HEK293 (cell line): ENCODE measurements around the gene ANO2.

Experiments used
- CTCF ChIA-PET: fragments of 350-600 bp; formaldehyde crosslinking; extraction: SDS; loops from one replicate; lab custom pipeline; 2021; ENCODE audit warnings: antibody characterized with exemption; lab: Yijun Ruan, JAX
- POLR2A ChIA-PET: fragments of 300-600 bp; formaldehyde crosslinking; extraction: SDS; loops from one replicate; lab custom pipeline; 2020; ENCODE audit warnings: antibody characterized with exemption, inconsistent platforms; lab: Yijun Ruan, JAX
- H3K27ac ChIP-seq: fragments of 200-500 bp; sonication (Bioruptor generic); 2 replicates; pipeline ENCODE4 v1.5.1; 2014; ENCODE audit warnings: low read depth, low read length, control low read depth, inconsistent platforms; ENCODE audit errors: extremely low read depth
- H3K36me3 ChIP-seq, 2 experiments: fragments of 200-500 bp in 1 of 2; sonication (Bioruptor generic) in 1 of 2; 1 replicate in 1 of 2; 2 replicates in 1 of 2; pipeline ENCODE4 v1.5.1; 2014 to 2017; ENCODE audit warnings: inconsistent platforms in 2 of 2, low read length in 2 of 2; ENCODE audit not compliant: control insufficient read depth in 2 of 2, insufficient read depth in 1 of 2
- H3K4me1 ChIP-seq: fragments of 200-500 bp; sonication (Bioruptor generic); 2 replicates; pipeline ENCODE4 v1.5.1; 2014; ENCODE audit warnings: mild to moderate bottlenecking, low read length, inconsistent platforms; ENCODE audit not compliant: control insufficient read depth, insufficient read depth
- H3K4me3 ChIP-seq: 2 replicates; pipeline ENCODE4 v1.5.1; 2011; ENCODE audit warnings: low read depth, mild to moderate bottlenecking, control low read depth, low read length, moderate library complexity
- H3K9me3 ChIP-seq: fragments of 200-500 bp; sonication (Bioruptor generic); 2 replicates; pipeline ENCODE4 v1.5.1; 2014; ENCODE audit warnings: low read depth, low read length, inconsistent platforms; ENCODE audit not compliant: control insufficient read depth, insufficient read depth
- ATF2 ChIP-seq: fragments of 450-650 bp; formaldehyde crosslinking; IDR thresholded peaks from 2 replicates; pipeline ENCODE4 v1.5.1; 2016; ENCODE audit warnings: missing biosample characterization, missing genetic modification characterization, low read depth
- FEZF1 ChIP-seq: fragments of 450-650 bp; formaldehyde crosslinking; IDR thresholded peaks from 2 replicates; pipeline ENCODE4 v1.5.1; 2016; ENCODE audit warnings: missing biosample characterization, missing genetic modification characterization
- GLIS2 ChIP-seq: fragments of 450-650 bp; formaldehyde crosslinking; IDR thresholded peaks from 2 replicates; pipeline ENCODE4 v1.5.1; 2016; ENCODE audit warnings: missing biosample characterization, missing genetic modification characterization
- HOXC10 ChIP-seq: sonication (generic); formaldehyde crosslinking; IDR thresholded peaks from 2 replicates; pipeline ENCODE4 v1.8.1; 2023; ENCODE audit warnings: mild to moderate bottlenecking, missing genetic modification reagents
- KLF1 ChIP-seq: fragments of 450-650 bp; formaldehyde crosslinking; IDR thresholded peaks from 2 replicates; pipeline ENCODE4 v1.5.1; 2016; ENCODE audit warnings: missing biosample characterization, missing genetic modification characterization
- SCRT1 ChIP-seq: fragments of 450-650 bp; formaldehyde crosslinking; IDR thresholded peaks from 2 replicates; pipeline ENCODE4 v1.5.1; 2016; ENCODE audit warnings: missing biosample characterization, missing genetic modification characterization, borderline replicate concordance
- SETDB1 ChIP-seq: IDR thresholded peaks from one replicate; pipeline ENCODE4 v1.6.1; 2017; ENCODE audit warnings: mild to moderate bottlenecking, low read length, moderate library complexity, mixed read lengths; ENCODE audit not compliant: insufficient read length
- SP2 ChIP-seq: fragments of 450-650 bp; formaldehyde crosslinking; IDR thresholded peaks from 2 replicates; pipeline ENCODE4 v1.5.1; 2016; ENCODE audit warnings: missing biosample characterization, missing genetic modification characterization
- ZIC2 ChIP-seq: fragments of 450-650 bp; formaldehyde crosslinking; IDR thresholded peaks from 2 replicates; pipeline ENCODE4 v1.5.1; 2016; ENCODE audit warnings: missing biosample characterization, missing genetic modification characterization
- ZNF112 ChIP-seq: fragments of 450-650 bp; formaldehyde crosslinking; IDR thresholded peaks from 2 replicates; pipeline ENCODE4 v1.5.0; 2017; ENCODE audit warnings: missing biosample characterization, missing genetic modification characterization
- ZNF202 ChIP-seq: fragments of 450-650 bp; formaldehyde crosslinking; IDR thresholded peaks from 2 replicates; pipeline ENCODE4 v1.5.1; 2016; ENCODE audit warnings: missing biosample characterization, missing genetic modification characterization, borderline replicate concordance
- ZNF211 ChIP-seq: fragments of 450-650 bp; formaldehyde crosslinking; IDR thresholded peaks from 2 replicates; pipeline ENCODE4 v1.5.1; 2016; ENCODE audit warnings: low read depth, missing biosample characterization, missing genetic modification characterization
- ZNF341 ChIP-seq: fragments of 450-650 bp; formaldehyde crosslinking; IDR thresholded peaks from 2 replicates; pipeline ENCODE4; 2016; ENCODE audit warnings: low read depth, missing biosample characterization, missing genetic modification characterization
- ZNF391 ChIP-seq: fragments of 450-650 bp; formaldehyde crosslinking; IDR thresholded peaks from 2 replicates; pipeline ENCODE4 v1.5.1; 2016; ENCODE audit warnings: low read depth, missing biosample characterization, missing genetic modification characterization, borderline replicate concordance
- ZNF433 ChIP-seq: fragments of 450-650 bp; formaldehyde crosslinking; IDR thresholded peaks from 2 replicates; pipeline ENCODE4 v1.5.1; 2016; ENCODE audit warnings: missing biosample characterization, missing genetic modification characterization, low read depth
- ZNF473 ChIP-seq: fragments of 450-650 bp; formaldehyde crosslinking; IDR thresholded peaks from 2 replicates; pipeline ENCODE4 v1.5.1; 2017; ENCODE audit warnings: missing biosample characterization, missing genetic modification characterization
- ZNF529 ChIP-seq: fragments of 450-650 bp; formaldehyde crosslinking; IDR thresholded peaks from 2 replicates; pipeline ENCODE4 v1.5.1; 2017; ENCODE audit warnings: missing genetic modification characterization, missing biosample characterization; ENCODE audit not compliant: insufficient replicate concordance
- ZNF555 ChIP-seq: fragments of 450-650 bp; formaldehyde crosslinking; conservative IDR thresholded peaks from 2 replicates; pipeline ENCODE4 v1.5.1; 2017; ENCODE audit warnings: missing biosample characterization, mild to moderate bottlenecking, missing genetic modification characterization, inconsistent platforms
- ZNF560 ChIP-seq: fragments of 450-650 bp; formaldehyde crosslinking; IDR thresholded peaks from 2 replicates; pipeline ENCODE4 v1.5.1; 2017; ENCODE audit warnings: missing biosample characterization, missing genetic modification characterization, borderline replicate concordance
- ZNF670 ChIP-seq: fragments of 450-650 bp; formaldehyde crosslinking; IDR thresholded peaks from 2 replicates; pipeline ENCODE4 v1.5.1; 2016; ENCODE audit warnings: missing biosample characterization, missing genetic modification characterization, low read depth
- ZNF776 ChIP-seq: fragments of 450-650 bp; formaldehyde crosslinking; IDR thresholded peaks from 2 replicates; pipeline ENCODE4 v1.5.0; 2017; ENCODE audit warnings: missing biosample characterization, missing genetic modification characterization, borderline replicate concordance
- ZNF777 ChIP-seq: fragments of 450-650 bp; formaldehyde crosslinking; IDR thresholded peaks from 2 replicates; pipeline ENCODE4 v1.5.1; 2017; ENCODE audit warnings: missing biosample characterization, missing genetic modification characterization, borderline replicate concordance
- ZSCAN18 ChIP-seq: fragments of 450-650 bp; formaldehyde crosslinking; IDR thresholded peaks from 2 replicates; pipeline ENCODE4 v1.5.1; 2016; ENCODE audit warnings: missing biosample characterization, missing genetic modification characterization
- TF ChIP-seq, protein P1 (sequence below): fragments of 450-650 bp; IDR thresholded peaks from 2 replicates; pipeline ENCODE4 v1.5.1; 2018; ENCODE audit warnings: missing biosample characterization, missing genetic modification characterization

ANO2 gene

DNA sequence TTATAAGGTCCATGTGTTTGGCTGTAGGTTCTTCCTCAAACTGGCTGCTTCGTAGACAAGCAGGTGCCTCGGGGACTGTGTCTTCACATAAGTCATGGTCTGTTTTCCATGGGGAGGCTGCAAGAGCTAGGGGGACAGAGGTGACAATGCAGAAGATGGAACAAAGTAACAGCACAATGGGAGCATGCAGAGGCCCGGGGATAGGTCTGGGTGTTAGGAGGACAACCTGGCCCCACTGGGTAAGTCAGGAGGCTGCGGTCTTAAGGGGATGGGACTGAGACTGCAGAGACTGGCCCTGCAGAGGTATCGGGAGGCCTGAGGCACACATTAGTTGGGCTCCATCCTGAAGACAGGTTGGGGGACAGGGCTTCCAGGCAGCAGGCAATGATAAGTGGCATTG is 424.2 kb downstream of the ANO2 start:
- no peaks in the 10 kb centered on the region for H3K9me3 ChIP-seq
- CTCF ChIA-PET, result interaction anchor here (0.7 kb wide), 1 partner anchor 8 kb away, joined by 4 read pairs; no protein-coding TSS in a partner anchor
- no peak overlapping the region for H3K27ac ChIP-seq
- TF ChIP-seq HOXC10, result no peak
- TF ChIP-seq SCRT1, result no peak
- TF ChIP-seq ZNF776 (tag by site-specific recombination), result no peak
- TF ChIP-seq SETDB1, result no peak
- TF ChIP-seq, all 188 proteins: peak for 0
- Histone ChIP-seq H3K4me1 (no peaks in the 10 kb centered on the region), H3K36me3 (no peaks in the 10 kb centered on the region), H3K4me3 (no peak overlapping the region)
- POLR2A ChIA-PET, result no interaction called here

- Histone ChIP-seq H3K4me1 (no peaks in the 10 kb centered on the region), H3K4me3 (no peak overlapping the region), H3K9me3 (no peaks in the 10 kb centered on the region), H3K36me3 (no peaks in the 10 kb centered on the region), H3K27ac (no peak overlapping the region)
- CTCF ChIA-PET, result interaction anchor here (0.7 to 1.1 kb wide), 2 partner anchors 9 kb away, joined by 3 to 4 read pairs; no protein-coding TSS in a partner anchor
- no peak for TF ChIP-seq ZNF670 (tag by site-specific recombination)
- TF ChIP-seq KLF1, result no peak
- TF ChIP-seq FEZF1 (tag by site-specific recombination), result no peak
- TF ChIP-seq SP2 (tag by site-specific recombination), result no peak
- TF ChIP-seq SCRT1, result no peak
- no peak for TF ChIP-seq ZSCAN18 (tag by site-specific recombination)
- TF ChIP-seq GLIS2 (tag by site-specific recombination), result no peak
- TF ChIP-seq ZNF202, result no peak
- TF ChIP-seq ZNF529 (tag by site-specific recombination), result no peak
- TF ChIP-seq ZNF473, result no peak
- TF ChIP-seq ZNF112 (tag by site-specific recombination), result no peak
- TF ChIP-seq ZNF211 (tag by site-specific recombination), result no peak
- TF ChIP-seq ZNF777 (tag by site-specific recombination), result no peak
- TF ChIP-seq ZNF391 (tag by site-specific recombination), result no peak
- TF ChIP-seq ZNF433 (tag by site-specific recombination), result no peak
- no peak for TF ChIP-seq ZNF555 (tag by site-specific recombination)
- TF ChIP-seq, protein P1, sequence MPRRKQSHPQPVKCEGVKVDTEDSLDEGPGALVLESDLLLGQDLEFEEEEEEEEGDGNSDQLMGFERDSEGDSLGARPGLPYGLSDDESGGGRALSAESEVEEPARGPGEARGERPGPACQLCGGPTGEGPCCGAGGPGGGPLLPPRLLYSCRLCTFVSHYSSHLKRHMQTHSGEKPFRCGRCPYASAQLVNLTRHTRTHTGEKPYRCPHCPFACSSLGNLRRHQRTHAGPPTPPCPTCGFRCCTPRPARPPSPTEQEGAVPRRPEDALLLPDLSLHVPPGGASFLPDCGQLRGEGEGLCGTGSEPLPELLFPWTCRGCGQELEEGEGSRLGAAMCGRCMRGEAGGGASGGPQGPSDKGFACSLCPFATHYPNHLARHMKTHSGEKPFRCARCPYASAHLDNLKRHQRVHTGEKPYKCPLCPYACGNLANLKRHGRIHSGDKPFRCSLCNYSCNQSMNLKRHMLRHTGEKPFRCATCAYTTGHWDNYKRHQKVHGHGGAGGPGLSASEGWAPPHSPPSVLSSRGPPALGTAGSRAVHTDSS, result no peak
- POLR2A ChIA-PET, result no interaction called here
These were observed 425.0 kb downstream of the ANO2 start for GRCh38 chr12:5520037-5520436.

GRCh38 chr12:5518584-5519365 is 426.3 kb downstream of the ANO2 start:
- ChIA-PET CTCF (interaction anchor here (1.1 kb wide), 1 partner anchor 8 kb away, joined by 3 read pairs; no protein-coding TSS in a partner anchor), POLR2A (no interaction called here)
- TF ChIP-seq ZNF341 (tag by site-specific recombination) (peak; percentile 73), ZIC2 (tag by site-specific recombination) (peak; percentile 87), ZNF560 (tag by site-specific recombination) (no peak), ATF2 (no peak)
- no peaks in the 10 kb centered on the region for H3K36me3 ChIP-seq
- no peaks in the 10 kb centered on the region for H3K4me1 ChIP-seq
- H3K9me3 ChIP-seq, result no peaks in the 10 kb centered on the region
- no peak overlapping the region for H3K4me3 ChIP-seq
- H3K27ac ChIP-seq, result no peak overlapping the region
